ENCODE measurements around the gene PSMC5. TPM values are rescaled to one million over a fixed set of nuclear protein-coding genes. Genes with fewer than 3 reads are reported as not detected.

Gene PSMC5
- total RNA-seq, 2 experiments from 2014 or later = 155 to 157 TPM

DNA sequence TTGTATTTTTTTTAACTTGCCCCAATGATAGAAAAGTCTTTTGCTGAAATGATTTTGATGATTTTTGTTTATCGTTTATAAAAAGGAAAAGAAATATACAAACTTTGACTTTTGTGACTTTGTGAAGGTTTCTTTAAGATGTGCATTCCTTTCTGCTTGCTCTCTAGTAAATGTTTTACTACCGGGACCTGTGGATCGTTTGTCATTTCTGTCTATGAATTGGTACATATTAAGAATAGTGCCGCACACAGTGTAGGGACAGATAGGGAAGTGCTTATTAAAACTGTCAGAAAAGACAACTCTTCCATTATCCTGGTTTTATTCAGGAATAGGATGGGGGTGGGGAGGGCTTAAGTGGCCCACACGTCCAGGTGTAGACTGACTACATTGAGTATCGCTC, 8.1 kb upstream of the PSMC5 start:
- Mint-ChIP-seq H3K9me3 (no peaks in the 10 kb centered on the region), H3K4me1 (ENCODE audit: low read depth) (peaks cover 25% of the 10 kb centered on the region), H3K27me3 (no peaks in the 10 kb centered on the region), H3K36me3 (ENCODE audit: low read depth) (peaks cover 84% of the 10 kb centered on the region), H3K27ac (peak overlapping the region; percentile 87), H3K4me3 (no peak overlapping the region)
- ATAC-seq = no peak
- ChIA-PET CTCF (interaction anchor here (1.0 to 2.2 kb wide), 2 partner anchors 10 to 35 kb away, joined by 3 to 6 read pairs; no protein-coding TSS in a partner anchor), POLR2A (interaction anchor here (1.4 to 7.9 kb wide), 4 partner anchors 9 to 121 kb away, joined by 3 to 66 read pairs (median 14); partner anchors contain the start of gene FTSJ3)
- no peak for DNase-seq
- intact Hi-C loops (cut with micrococcal nuclease) = no loop called here
- no peak for TF ChIP-seq CTCF (IDR thresholded peaks at IDR 0.05)

- Mint-ChIP-seq H3K4me3 (peak overlapping the region; percentile 33), H3K27ac (peak overlapping the region; percentile 87), H3K4me1 (ENCODE audit: low read depth) (peaks cover 32% of the 10 kb centered on the region), H3K36me3 (ENCODE audit: low read depth) (peaks cover 87% of the 10 kb centered on the region), H3K27me3 (no peaks in the 10 kb centered on the region), H3K9me3 (no peaks in the 10 kb centered on the region)
- no peak for TF ChIP-seq CTCF (IDR thresholded peaks at IDR 0.05)
- DNase-seq = peak; percentile 34
- POLR2A ChIA-PET = interaction anchor here (0.8 to 7.9 kb wide), 7 partner anchors 8 to 64 kb away, joined by 3 to 66 read pairs (median 12); partner anchors contain the start of genes CCDC47, DDX42 and SMARCD2
- CTCF ChIA-PET = interaction anchor here (1.8 to 2.2 kb wide), 2 partner anchors 9 to 10 kb away, joined by 4 to 6 read pairs; no protein-coding TSS in a partner anchor
- ATAC-seq = peak; percentile 34
- intact Hi-C loops (cut with micrococcal nuclease) = no loop called here
Measured at GRCh38 chr17:63819585-63820537, 7.4 kb upstream of the PSMC5 start.

GRCh38 chr17:63820963-63821561, 6.2 kb upstream of the PSMC5 start:
- CTCF ChIA-PET = interaction anchor here (1.0 to 1.8 kb wide), 2 partner anchors 9 to 30 kb away, joined by 3 to 4 read pairs; no protein-coding TSS in a partner anchor
- no peaks in the 10 kb centered on the region for H3K9me3 Mint-ChIP-seq
- POLR2A ChIA-PET = interaction anchor here (1.0 to 7.9 kb wide), 8 partner anchors 11 to 120 kb away, joined by 3 to 66 read pairs (median 8); partner anchors contain the start of genes CCDC47, DDX42 and SMARCD2
- H3K27me3 Mint-ChIP-seq = no peaks in the 10 kb centered on the region
- peak overlapping the region; percentile 78 for H3K27ac Mint-ChIP-seq
- TF ChIP-seq CTCF (IDR thresholded peaks at IDR 0.05) = no peak
- intact Hi-C loops (cut with micrococcal nuclease) = no loop called here
- DNase-seq (no peak), ATAC-seq (peak; percentile 19)
- peaks cover 88% of the 10 kb centered on the region for H3K36me3 Mint-ChIP-seq (ENCODE audit: low read depth)
- H3K4me3 Mint-ChIP-seq = no peak overlapping the region
- H3K4me1 Mint-ChIP-seq (ENCODE audit: low read depth) = peaks cover 44% of the 10 kb centered on the region

DNA sequence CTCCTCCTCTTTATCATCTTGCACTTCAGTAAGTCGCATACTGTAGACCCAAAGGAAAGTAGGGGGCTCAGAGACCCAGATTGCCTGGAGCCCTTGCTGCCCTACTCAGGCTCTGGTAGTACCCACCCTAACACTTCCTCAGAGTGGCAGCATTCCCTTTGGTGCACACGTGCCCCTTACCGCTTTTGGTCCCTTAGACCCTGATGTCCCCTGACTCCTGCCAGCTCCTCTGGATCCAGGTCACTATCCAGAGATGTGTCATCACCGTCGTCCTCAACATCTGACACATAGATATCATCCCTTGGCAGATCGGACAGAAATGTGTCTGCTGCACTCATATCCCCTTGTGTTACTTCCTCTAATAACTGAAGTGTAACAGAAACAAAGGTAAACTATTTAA, 5.4 kb upstream of the PSMC5 start:
- Mint-ChIP-seq H3K27me3 (no peaks in the 10 kb centered on the region), H3K27ac (peak overlapping the region; percentile 78), H3K36me3 (ENCODE audit: low read depth) (peaks cover 90% of the 10 kb centered on the region), H3K9me3 (no peaks in the 10 kb centered on the region), H3K4me3 (no peak overlapping the region), H3K4me1 (ENCODE audit: low read depth) (peaks cover 47% of the 10 kb centered on the region)
- ATAC-seq (no peak), DNase-seq (no peak)
- no peak for TF ChIP-seq CTCF (IDR thresholded peaks at IDR 0.05)
- intact Hi-C loops (cut with micrococcal nuclease) = no loop called here
- CTCF ChIA-PET = interaction anchor here (1.0 to 1.8 kb wide), 2 partner anchors 8 to 30 kb away, joined by 3 to 4 read pairs; no protein-coding TSS in a partner anchor
- POLR2A ChIA-PET = interaction anchor here (1.0 to 7.9 kb wide), 5 partner anchors 10 to 121 kb away, joined by 3 to 66 read pairs (median 12); partner anchors contain the start of genes CCDC47, DDX42 and SMARCD2
